ENCODE measurements around the gene MIOX. TPM values are rescaled to one million over a fixed set of nuclear protein-coding genes. Genes with fewer than 3 reads are reported as not detected.

MIOX gene
- total and polyA plus RNA-seq, 2 of the 13 experiments (the other 11 are each of a cell fraction or from before 2014, with no cell fraction given), result 1.5 to 2.9 TPM

GRCh38 chr22:50507991-50508884 lies 21.6 kb downstream of the MIOX start, which contains the start of gene NCAPH2 (continued):
- TF ChIP-seq ZNF687 (CRISPR knock-in tag; IDR thresholded peaks at IDR 0.05) (peak; percentile 57), CCAR2 (optimal IDR thresholded peaks at IDR 0.05; ENCODE audit: low read depth, low read length) (no peak), ZMAT5 (CRISPR knock-in tag; IDR thresholded peaks at IDR 0.05; ENCODE audit: borderline replicate concordance, low read depth) (no peak), ZNF12 (CRISPR knock-in tag; IDR thresholded peaks at IDR 0.05) (no peak), KMT2A (CRISPR knock-in tag; IDR thresholded peaks at IDR 0.05) (peak; percentile 82), MXD1 (CRISPR knock-in tag; IDR thresholded peaks at IDR 0.05) (0 out of 2 replicates have a peak, but pooled peaks have one; percentile 28), XRCC5 (optimal IDR thresholded peaks at IDR 0.05; ENCODE audit: low read length) (no peak), ZNF543 (CRISPR knock-in tag; IDR thresholded peaks at IDR 0.05) (no peak; the same call in 1 of the 2 replicates), ZNF207 (IDR thresholded peaks at IDR 0.05; ENCODE audit: borderline replicate concordance) (no peak), THAP11 (CRISPR knock-in tag; IDR thresholded peaks at IDR 0.05) (peak; percentile 90), ARNT2 (CRISPR knock-in tag; IDR thresholded peaks at IDR 0.05; ENCODE audit: low read depth) (no peak), TRIM22 (IDR thresholded peaks at IDR 0.05) (no peak), NCOA5 (CRISPR knock-in tag; IDR thresholded peaks at IDR 0.05) (no peak), KAT8 (CRISPR knock-in tag; IDR thresholded peaks at IDR 0.05) (peak; percentile 92), GRHL1 (CRISPR knock-in tag; conservative IDR thresholded peaks at IDR 0.05) (no peak), ZSCAN12 (CRISPR knock-in tag; IDR thresholded peaks at IDR 0.05) (no peak), ZNF414 (CRISPR knock-in tag; IDR thresholded peaks at IDR 0.05) (no peak), GMEB1 (CRISPR knock-in tag; IDR thresholded peaks at IDR 0.05; ENCODE audit: borderline replicate concordance) (peak; percentile 85)
